GM12878 (cell line): Measurements from ENCODE around the gene SLC29A2. TPM values are rescaled to one million over a fixed set of nuclear protein-coding genes. Genes with fewer than 3 reads are reported as not detected.
A peak's percentile ranks its signal among the peaks of the same experiment; 100 is the strongest.

Experiments used
- ATAC-seq: fragments of 200-7000 bp; cut with Tn5 transposase; 3 replicates; pipeline ENCODE4 v1.9.1; 2020; ENCODE audit warnings: mild to moderate bottlenecking, moderate library complexity
- BruUV-seq: library from RNA; stranded (reverse); fragments of 400-500 nt; replicated peaks from 2 replicates; lab custom pipeline; 2021; lab: Mats Ljungman, UMichigan
- CTCF ChIA-PET: fragments of 300-600 bp; sonication (Branson Sonifier 250); formaldehyde crosslinking; extraction: SDS; loops from one replicate; lab custom pipeline; 2021; ENCODE audit warnings: inconsistent platforms; lab: Yijun Ruan, JAX
- POLR2A ChIA-PET: fragments of 350-600 bp; formaldehyde crosslinking; extraction: SDS; loops from one replicate; lab custom pipeline; 2021; ENCODE audit warnings: inconsistent platforms; lab: Charles Lee
- RAD21 ChIA-PET: fragments of 300-600 bp; sonication (Branson Sonifier 250); formaldehyde crosslinking; loops from one replicate; lab custom pipeline; 2023; ENCODE audit warnings: antibody characterized with exemption; ENCODE audit not compliant: unreplicated experiment; lab: Charles Lee
- SMC1A ChIA-PET: fragments of 300-600 bp; sonication (Branson Sonifier 250); formaldehyde crosslinking; loops from one replicate; lab custom pipeline; 2023; ENCODE audit not compliant: unreplicated experiment, uncharacterized antibody; lab: Charles Lee
- DNase-seq: peaks from one replicate; pipeline ENCODE4 v3.0.0-alpha.2; 2011; ENCODE audit warnings: low read depth, low spot score
- FAIRE-seq: peaks from 3 replicates; lab custom pipeline; 2011; peaks lifted over from hg19 to GRCh38; lab: Jason Lieb, UNC
- H2AFZ ChIP-seq: 2 replicates; pipeline ENCODE4 v1.6.0; 2011; ENCODE audit warnings: low read depth, low read length, control low read depth; ENCODE audit not compliant: control insufficient read depth
- H3K27ac ChIP-seq: 2 replicates; pipeline ENCODE4 v1.5.1; 2011; ENCODE audit warnings: control low read depth; ENCODE audit not compliant: control insufficient read depth, insufficient read depth
- H3K27me3 ChIP-seq, 2 experiments: replicated peaks in 1 of 2; 2 replicates each; pipeline versions ENCODE4 v1.6.0 to v1.6.1; 2011; ENCODE audit warnings: low read length in 1 of 2; ENCODE audit not compliant: control insufficient read depth in 2 of 2, insufficient read depth in 2 of 2
- H3K36me3 ChIP-seq, 2 experiments: 2 replicates each; pipeline ENCODE4 v1.5.1; 2011; ENCODE audit warnings: low read length in 1 of 2; ENCODE audit not compliant: control insufficient read depth in 2 of 2, insufficient read depth in 2 of 2
- H3K4me1 ChIP-seq: 2 replicates; pipeline ENCODE4 v1.6.1; 2011; ENCODE audit warnings: mild to moderate bottlenecking, low read length, moderate library complexity, mixed read lengths; ENCODE audit not compliant: control insufficient read depth, insufficient read depth
- H3K4me2 ChIP-seq: 2 replicates; pipeline ENCODE4 v1.6.0; 2011; ENCODE audit warnings: control low read depth; ENCODE audit not compliant: control insufficient read depth, insufficient read depth
- H3K4me3 ChIP-seq: fragments of 200-600 bp; sonication (generic); 2 replicates; pipeline ENCODE4 v1.5.1; 2016
- H3K79me2 ChIP-seq: 2 replicates; pipeline ENCODE4 v1.6.0; 2011; ENCODE audit warnings: low read length; ENCODE audit not compliant: control insufficient read depth, insufficient read depth
- H3K9ac ChIP-seq: 2 replicates; pipeline ENCODE4 v1.8.0; 2011; ENCODE audit warnings: low read length, control low read depth, mixed read lengths; ENCODE audit not compliant: control insufficient read depth, insufficient read depth
- H3K9me3 ChIP-seq: replicated peaks from 3 replicates; pipeline ENCODE4 v1.5.1; 2011; ENCODE audit warnings: mild to moderate bottlenecking, low read length; ENCODE audit not compliant: control insufficient read depth, insufficient read depth
- H4K20me1 ChIP-seq: 2 replicates; pipeline ENCODE4 v1.6.0; 2011; ENCODE audit not compliant: control insufficient read depth, insufficient read depth
- BCL11A ChIP-seq: IDR thresholded peaks from 2 replicates; pipeline ENCODE4 v1.6.1; 2011; ENCODE audit warnings: low read depth, low read length
- CBX5 ChIP-seq: sonication (generic); IDR thresholded peaks from 2 replicates; pipeline ENCODE4 v1.6.1; 2016; ENCODE audit warnings: low read depth, moderate library complexity, mild to moderate bottlenecking, inconsistent platforms
- ESRRA ChIP-seq: IDR thresholded peaks from 2 replicates; pipeline ENCODE4 v1.6.1; 2012; ENCODE audit warnings: mild to moderate bottlenecking, low read length, improper control_type of control experiment
- ETV6 ChIP-seq, 2 experiments: fragments of 450-650 bp in 1 of 2; IDR thresholded peaks in 1 of 2; conservative IDR thresholded peaks in 1 of 2; 2 replicates each; pipeline ENCODE4 v1.6.1; 2014; ENCODE audit warnings: antibody characterized with exemption in 1 of 2, borderline replicate concordance in 1 of 2, low read depth in 1 of 2, mild to moderate bottlenecking in 1 of 2, moderate library complexity in 1 of 2
- HDGF ChIP-seq: fragments of 450-650 bp; IDR thresholded peaks from 2 replicates; pipeline ENCODE4 v1.6.1; 2016; ENCODE audit warnings: antibody characterized with exemption
- IRF3 ChIP-seq: fragments of 450-650 bp; IDR thresholded peaks from 2 replicates; pipeline ENCODE4 v1.6.1; 2014; ENCODE audit warnings: mild to moderate bottlenecking
- RAD21 ChIP-seq: IDR thresholded peaks from 2 replicates; pipeline ENCODE4 v1.6.1; 2011; ENCODE audit warnings: mild to moderate bottlenecking, low read depth, low read length, moderate library complexity; ENCODE audit not compliant: insufficient read depth
- RBBP5 ChIP-seq: fragments of 200-600 bp; sonication (generic); conservative IDR thresholded peaks from 2 replicates; pipeline ENCODE4 v1.6.1; 2016
- RFX5 ChIP-seq: IDR thresholded peaks from 2 replicates; pipeline ENCODE4 v1.6.1; 2011; ENCODE audit warnings: low read depth, low read length, improper control_type of control experiment
- RUNX3 ChIP-seq: IDR thresholded peaks from 2 replicates; pipeline ENCODE4 v1.6.1; 2012; ENCODE audit warnings: low read length, inconsistent platforms
- SPI1 ChIP-seq: IDR thresholded peaks from 2 replicates; pipeline ENCODE4 v1.6.1; 2011; ENCODE audit warnings: low read depth, mild to moderate bottlenecking, low read length, moderate library complexity, borderline replicate concordance; ENCODE audit not compliant: insufficient read depth
- TAF1 ChIP-seq: IDR thresholded peaks from 2 replicates; pipeline ENCODE4 v1.6.1; 2011; ENCODE audit warnings: mild to moderate bottlenecking, low read depth, low read length, borderline replicate concordance
- TBL1XR1 ChIP-seq: IDR thresholded peaks from 2 replicates; pipeline ENCODE4 v1.6.1; 2012; ENCODE audit warnings: low read depth, low read length, improper control_type of control experiment
- YBX1 ChIP-seq: fragments of 450-650 bp; IDR thresholded peaks from 2 replicates; pipeline ENCODE4 v1.6.1; 2016; ENCODE audit warnings: antibody characterized with exemption
- ZNF207 ChIP-seq: fragments of 450-650 bp; IDR thresholded peaks from 2 replicates; pipeline ENCODE4 v1.6.1; 2014; ENCODE audit warnings: antibody characterized with exemption, mild to moderate bottlenecking, borderline replicate concordance
- ZNF217 ChIP-seq: fragments of 450-650 bp; IDR thresholded peaks from 2 replicates; pipeline ENCODE4 v1.6.1; 2017; ENCODE audit warnings: antibody characterized with exemption, mild to moderate bottlenecking
- ZNF274 ChIP-seq: IDR thresholded peaks from one replicate; pipeline ENCODE4 v1.8.0; 2011; ENCODE audit not compliant: insufficient read length, insufficient read depth
- ZZZ3 ChIP-seq: IDR thresholded peaks from 2 replicates; pipeline ENCODE4 v1.6.1; 2011; ENCODE audit warnings: low read depth; ENCODE audit not compliant: control insufficient read depth, insufficient read length
- WGBS: methylation state at CpG from one replicate; pipeline ENCODE4 v1.1.6; 2016; ENCODE audit warnings: low lambda C conversion rate; ENCODE audit not compliant: insufficient replicate concordance, insufficient coverage; ENCODE audit errors: missing lambda C conversion rate; 5-methylcytosine and 5-hydroxymethylcytosine counted together
- in situ Hi-C: fragments of 300-500 bp; cut with MboI; formaldehyde crosslinking; loops from 9 replicates; pipeline ENCODE4 v1.14.3; 2018; ENCODE audit warnings: mixed read lengths
- intact Hi-C: fragments of 100-400 bp; cut with micrococcal nuclease; formaldehyde crosslinking; loops from one replicate; pipeline ENCODE4 v1.14.2; 2022; ENCODE audit not compliant: unreplicated experiment
- polyA plus RNA-seq, 11 experiments: library from polyadenylated mRNA; depleted of rRNA in 4 of 11; unstranded in 6 of 11; stranded (reverse) in 5 of 11; fragments of >200 nt; fragmentation: Nextera tagmentation in 4 of 11; fragmentation: Illumina TruSeq in 1 of 11; extraction: Ambion mirVana in 4 of 11; extraction: Trizol in 1 of 11; gene quantifications; 1 replicate in 1 of 11; 2 replicates in 10 of 11; pipeline versions ENCODE4 v1.2.1 to v1.2.3, GENCODE V29; 2011 to 2016; ENCODE audit warnings: inconsistent platforms in 2 of 11, missing spikeins in 2 of 11, low read depth in 1 of 11
- total RNA-seq, 4 experiments: library from RNA; depleted of rRNA in 3 of 4; stranded (reverse); fragments of >200 nt in 3 of 4; fragmentation: Illumina TruSeq in 1 of 4; extraction: Trizol in 1 of 4; gene quantifications; 2 replicates each; pipeline versions ENCODE4 v1.2.1 to v1.2.3, GENCODE V29; 2013 to 2021
- TF ChIP-seq, protein P1 (sequence below): fragments of 450-650 bp; IDR thresholded peaks from 2 replicates; pipeline ENCODE4 v1.6.1; 2016; ENCODE audit warnings: mild to moderate bottlenecking
- TF ChIP-seq, protein P2 (sequence below): fragments of 450-650 bp; IDR thresholded peaks from 2 replicates; pipeline ENCODE4 v1.6.1; 2018; ENCODE audit warnings: borderline replicate concordance, mild to moderate bottlenecking; ENCODE audit not compliant: partially characterized antibody

Gene SLC29A2
- total and polyA plus RNA-seq, 10 of the 15 experiments (the other 5 are each of a cell fraction or from before 2014, with no cell fraction given), result 0.27 to 7.5 (median 2.2) TPM

DNA sequence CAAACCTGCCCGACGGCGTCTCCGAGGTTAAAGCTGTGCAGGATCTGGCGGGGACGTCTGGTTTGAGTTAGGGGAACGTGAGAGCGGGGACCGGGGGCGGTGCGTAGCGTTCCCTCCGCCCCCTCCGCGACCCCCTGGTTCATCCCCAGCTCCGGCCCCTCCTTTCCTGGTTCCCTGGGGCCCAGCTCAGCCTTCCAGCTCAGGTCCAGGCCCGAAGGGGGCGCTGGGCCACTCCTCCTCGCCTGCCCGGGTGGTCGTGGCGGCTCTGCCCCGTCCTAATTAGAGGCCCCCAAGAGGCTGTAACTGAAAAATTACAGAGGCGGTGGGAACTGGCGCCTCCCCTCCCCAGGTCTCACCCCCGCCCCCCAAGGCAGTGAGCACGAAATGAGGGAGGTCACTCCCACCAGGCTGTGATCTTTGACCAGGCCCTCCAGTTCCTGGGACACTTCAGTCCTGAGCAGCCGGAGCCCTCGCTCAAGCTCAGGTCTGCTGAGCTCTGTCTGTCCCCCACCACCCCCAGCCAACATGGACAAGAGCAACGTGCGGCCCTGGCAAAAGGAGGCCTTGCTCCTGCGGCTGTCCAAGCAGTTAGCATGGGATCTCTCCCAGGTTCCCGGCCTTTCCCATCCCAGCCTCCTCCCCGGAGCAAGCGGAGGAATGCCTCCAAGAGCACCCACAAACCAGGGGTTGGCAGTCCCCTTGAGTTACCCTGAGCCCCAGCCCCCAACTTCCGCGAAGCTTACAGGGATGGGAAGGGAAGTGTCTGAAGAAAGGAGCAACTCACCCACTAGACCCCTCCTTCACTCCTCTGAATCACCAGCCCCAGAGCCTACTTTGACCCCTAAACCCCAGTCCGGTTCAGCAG is 58.0 kb downstream of the SLC29A2 start:
- ChIA-PET SMC1A (interaction anchor here (0.6 to 2.8 kb wide), 9 partner anchors 8 to 412 kb away, joined by 3 to 33 read pairs (median 7); partner anchors contain the start of genes BRMS1, RIN1, TMEM151A and YIF1A), CTCF (interaction anchor here (1.2 to 6.3 kb wide), 9 partner anchors 9 to 303 kb away, joined by 4 to 166 read pairs (median 21); partner anchors contain the start of genes RBM14, RIN1, SLC29A2 and YIF1A)
- TF ChIP-seq, protein P1, sequence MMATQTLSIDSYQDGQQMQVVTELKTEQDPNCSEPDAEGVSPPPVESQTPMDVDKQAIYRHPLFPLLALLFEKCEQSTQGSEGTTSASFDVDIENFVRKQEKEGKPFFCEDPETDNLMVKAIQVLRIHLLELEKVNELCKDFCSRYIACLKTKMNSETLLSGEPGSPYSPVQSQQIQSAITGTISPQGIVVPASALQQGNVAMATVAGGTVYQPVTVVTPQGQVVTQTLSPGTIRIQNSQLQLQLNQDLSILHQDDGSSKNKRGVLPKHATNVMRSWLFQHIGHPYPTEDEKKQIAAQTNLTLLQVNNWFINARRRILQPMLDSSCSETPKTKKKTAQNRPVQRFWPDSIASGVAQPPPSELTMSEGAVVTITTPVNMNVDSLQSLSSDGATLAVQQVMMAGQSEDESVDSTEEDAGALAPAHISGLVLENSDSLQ, result no peak
- TF ChIP-seq ZNF274 (no peak), TAF1 (no peak), ESRRA (no peak), IRF3 (no peak), ETV6 (conservative IDR thresholded peaks at IDR 0.05 in 1 of 2, IDR thresholded peaks at IDR 0.05 in 1 of 2; ENCODE audit: borderline replicate concordance in 1 of 2, low read depth in 1 of 2) (no peak), RAD21 (no peak), SPI1 (no peak), HDGF (no peak), YBX1 (no peak), TBL1XR1 (no peak), RUNX3 (no peak), RFX5 (no peak), RBBP5 (no peak), ZNF207 (no peak), BCL11A (no peak), ZZZ3 (no peak), ZNF217 (no peak), CBX5 (no peak)
- TF ChIP-seq, protein P2, sequence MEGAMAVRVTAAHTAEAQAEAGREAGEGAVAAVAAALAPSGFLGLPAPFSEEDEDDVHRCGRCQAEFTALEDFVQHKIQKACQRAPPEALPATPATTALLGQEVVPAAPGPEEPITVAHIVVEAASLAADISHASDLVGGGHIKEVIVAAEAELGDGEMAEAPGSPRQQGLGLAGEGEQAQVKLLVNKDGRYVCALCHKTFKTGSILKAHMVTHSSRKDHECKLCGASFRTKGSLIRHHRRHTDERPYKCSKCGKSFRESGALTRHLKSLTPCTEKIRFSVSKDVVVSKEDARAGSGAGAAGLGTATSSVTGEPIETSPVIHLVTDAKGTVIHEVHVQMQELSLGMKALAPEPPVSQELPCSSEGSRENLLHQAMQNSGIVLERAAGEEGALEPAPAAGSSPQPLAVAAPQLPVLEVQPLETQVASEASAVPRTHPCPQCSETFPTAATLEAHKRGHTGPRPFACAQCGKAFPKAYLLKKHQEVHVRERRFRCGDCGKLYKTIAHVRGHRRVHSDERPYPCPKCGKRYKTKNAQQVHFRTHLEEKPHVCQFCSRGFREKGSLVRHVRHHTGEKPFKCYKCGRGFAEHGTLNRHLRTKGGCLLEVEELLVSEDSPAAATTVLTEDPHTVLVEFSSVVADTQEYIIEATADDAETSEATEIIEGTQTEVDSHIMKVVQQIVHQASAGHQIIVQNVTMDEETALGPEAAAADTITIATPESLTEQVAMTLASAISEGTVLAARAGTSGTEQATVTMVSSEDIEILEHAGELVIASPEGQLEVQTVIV, result no peak
- TF ChIP-seq, all 136 proteins: peak for 0
- DNase-seq, result no peak
- ChIA-PET POLR2A (interaction anchor here (0.5 to 2.9 kb wide), 9 partner anchors 22 to 1386 kb away, joined by 4 to 19 read pairs (median 7); partner anchors contain the start of genes BRMS1, RAB1B, RIN1 and SLC29A2), RAD21 (interaction anchor here (0.5 to 3.0 kb wide), 23 partner anchors 8 to 298 kb away, joined by 3 to 49 read pairs (median 6); partner anchors contain the start of genes B4GAT1, DPP3, MRPL11 and RIN1)
- H3K4me3 ChIP-seq, result peak overlapping the region; percentile 53
- intact Hi-C loops (loop anchor here (2.0 kb wide), 1 partner anchor 31 kb away; the partner anchor contains the start of gene BRMS1), in situ Hi-C loops (no loop called here)
- peaks cover 15% of the 10 kb centered on the region for H3K4me1 ChIP-seq
- no peak overlapping the region for H3K27ac ChIP-seq
- no peaks in the 10 kb centered on the region for H3K9me3 ChIP-seq
- no peak for ATAC-seq
- no peak overlapping the region for H3K9ac ChIP-seq
- no peaks in the 10 kb centered on the region for H3K79me2 ChIP-seq
- 83% methylated on average over 21 of the region's 38 CpGs for WGBS
- FAIRE-seq, result no peak
- H3K36me3 ChIP-seq, result no peaks in the 10 kb centered on the region
- no peaks in the 10 kb centered on the region for H4K20me1 ChIP-seq
- peak overlapping the region; percentile 40 for H3K4me2 ChIP-seq
- H3K27me3 ChIP-seq, result no peaks in the 10 kb centered on the region; a peak in 1 of 4 replicates
- peak overlapping the region; percentile 11; the same call in 1 of the 2 replicates for H2AFZ ChIP-seq
- no TSS peak for BruUV-seq
